ENCODE results near the gene UBN2. TPM values are rescaled to one million over a fixed set of nuclear protein-coding genes. Genes with fewer than 3 reads are reported as not detected.
A peak's percentile ranks its signal among the peaks of the same experiment; 100 is the strongest.
"Not testable (repeated sequence)": the region's sequence is repeated elsewhere in the genome, so short reads cannot be mapped to it uniquely, and the experiment has no call there.

The UBN2 gene
- total RNA-seq, 1 experiment from 2014 or later: 0.86 TPM

GRCh38 chr7:139264220-139264619 is 33.2 kb downstream of the UBN2 start:
- Histone ChIP-seq H3K9me3 (no peaks in the 10 kb centered on the region), H3K4me3 (no peak overlapping the region), H3K36me3 (peaks cover 6% of the 10 kb centered on the region), H3K27me3 (no peaks in the 10 kb centered on the region)
- no peak for DNase-seq

GRCh38 chr7:139265673-139266072 is 34.6 kb downstream of the UBN2 start:
- no peak for DNase-seq
- peaks cover 8% of the 10 kb centered on the region for H3K36me3 ChIP-seq
- H3K4me3 ChIP-seq: no peak overlapping the region
- H3K27me3 ChIP-seq: no peaks in the 10 kb centered on the region
- no peaks in the 10 kb centered on the region for H3K9me3 ChIP-seq

GRCh38 chr7:139271718-139272628 is 40.9 kb downstream of the UBN2 start:
- peaks cover 4% of the 10 kb centered on the region; the same call in 1 of the 2 replicates for H3K36me3 ChIP-seq
- H3K9me3 ChIP-seq: no peaks in the 10 kb centered on the region
- H3K27me3 ChIP-seq: no peaks in the 10 kb centered on the region
- no peak overlapping the region for H3K4me3 ChIP-seq
- DNase-seq: no peak

GRCh38 chr7:139284252-139284896 is 53.3 kb downstream of the UBN2 start:
- Histone ChIP-seq H3K27me3 (no peaks in the 10 kb centered on the region), H3K9me3 (no peaks in the 10 kb centered on the region), H3K4me3 (no peak overlapping the region), H3K36me3 (no peaks in the 10 kb centered on the region)
- DNase-seq: no peak

DNA sequence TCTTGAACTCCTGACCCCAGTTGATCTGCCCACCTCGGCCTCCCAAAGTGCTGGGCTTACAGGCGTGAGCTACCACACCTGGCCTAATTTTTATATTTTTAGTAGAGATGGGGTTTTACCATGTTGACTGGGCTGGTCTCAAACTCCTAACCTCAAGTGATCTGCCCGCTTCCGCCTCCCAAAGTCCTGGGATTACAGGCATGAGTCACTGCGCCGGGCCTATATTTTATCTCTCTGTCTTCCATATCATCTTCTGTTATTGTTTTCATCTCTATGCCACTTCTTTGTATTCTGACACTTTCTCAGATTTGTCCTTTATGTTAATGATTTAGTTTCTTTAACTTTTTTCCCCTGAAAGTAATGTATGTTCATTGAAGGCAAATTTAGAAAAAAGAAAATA is 55.1 kb downstream of the UBN2 start:
- H3K27me3 ChIP-seq: no peaks in the 10 kb centered on the region
- no peaks in the 10 kb centered on the region for H3K36me3 ChIP-seq
- no peaks in the 10 kb centered on the region for H3K9me3 ChIP-seq
- H3K4me3 ChIP-seq: no peak overlapping the region
- no peak for DNase-seq

GRCh38 chr7:139292821-139293220 is 61.8 kb downstream of the UBN2 start:
- no peaks in the 10 kb centered on the region for H3K36me3 ChIP-seq
- no peaks in the 10 kb centered on the region for H3K27me3 ChIP-seq
- H3K4me3 ChIP-seq: no peak overlapping the region
- H3K9me3 ChIP-seq: no peaks in the 10 kb centered on the region
- DNase-seq: no peak

DNA sequence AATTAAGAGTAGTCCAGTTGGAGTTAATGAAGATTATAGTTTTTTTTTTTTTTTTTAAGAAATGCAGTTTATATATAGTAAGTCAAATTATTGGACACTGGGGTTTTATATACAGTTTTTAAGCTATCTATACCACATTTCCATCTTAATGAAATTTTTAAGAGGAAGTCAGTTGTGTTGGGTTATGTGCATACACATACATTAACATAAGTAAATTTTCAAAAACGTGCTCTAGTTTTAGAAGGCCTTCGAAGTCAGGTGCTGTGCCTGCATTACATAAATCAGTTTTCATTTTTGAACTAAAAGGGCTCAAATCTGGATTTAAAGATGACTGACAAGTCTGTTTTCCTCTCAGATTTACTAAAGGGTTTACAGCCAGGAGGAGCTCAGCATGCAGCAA is 62.5 kb downstream of the UBN2 start:
- no peak overlapping the region for H3K4me3 ChIP-seq
- H3K27me3 ChIP-seq: no peaks in the 10 kb centered on the region
- no peak for DNase-seq
- H3K36me3 ChIP-seq: no peaks in the 10 kb centered on the region
- H3K9me3 ChIP-seq: no peaks in the 10 kb centered on the region

GRCh38 chr7:139294241-139294640 is 63.2 kb downstream of the UBN2 start:
- H3K36me3 ChIP-seq: no peaks in the 10 kb centered on the region
- DNase-seq: no peak
- no peaks in the 10 kb centered on the region for H3K9me3 ChIP-seq
- no peak overlapping the region for H3K4me3 ChIP-seq
- no peaks in the 10 kb centered on the region for H3K27me3 ChIP-seq

GRCh38 chr7:139294951-139295575 is 64.0 kb downstream of the UBN2 start:
- Histone ChIP-seq H3K9me3 (no peaks in the 10 kb centered on the region), H3K27me3 (no peaks in the 10 kb centered on the region), H3K4me3 (no peak overlapping the region), H3K36me3 (no peaks in the 10 kb centered on the region)
- no peak for DNase-seq

DNA sequence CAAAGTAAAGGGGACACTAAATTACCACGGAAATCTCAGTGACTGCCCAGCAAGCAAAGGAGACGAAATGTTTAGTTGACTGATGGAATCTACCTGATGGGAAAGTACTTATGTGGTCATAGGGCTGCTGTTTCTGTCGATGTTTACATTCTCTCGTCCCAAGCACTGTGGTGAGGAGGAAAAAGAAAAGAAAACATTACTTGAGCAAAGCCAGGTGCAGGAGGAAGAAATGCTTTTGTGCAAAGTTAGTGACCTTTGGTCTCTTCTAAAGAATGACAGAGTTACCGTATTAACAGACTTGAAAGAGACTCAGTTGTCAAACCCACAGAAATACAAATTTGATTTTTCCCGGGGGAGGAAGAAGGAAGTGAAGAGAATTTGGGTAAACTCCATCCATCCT is 66.8 kb downstream of the UBN2 start:
- Histone ChIP-seq H3K9me3 (no peaks in the 10 kb centered on the region), H3K27me3 (no peaks in the 10 kb centered on the region), H3K4me3 (no peak overlapping the region), H3K36me3 (no peaks in the 10 kb centered on the region)
- no peak for DNase-seq

GRCh38 chr7:139299296-139299695 is 68.3 kb downstream of the UBN2 start:
- Histone ChIP-seq H3K9me3 (no peaks in the 10 kb centered on the region), H3K36me3 (no peaks in the 10 kb centered on the region), H3K4me3 (no peak overlapping the region), H3K27me3 (no peaks in the 10 kb centered on the region)
- no peak for DNase-seq

DNA sequence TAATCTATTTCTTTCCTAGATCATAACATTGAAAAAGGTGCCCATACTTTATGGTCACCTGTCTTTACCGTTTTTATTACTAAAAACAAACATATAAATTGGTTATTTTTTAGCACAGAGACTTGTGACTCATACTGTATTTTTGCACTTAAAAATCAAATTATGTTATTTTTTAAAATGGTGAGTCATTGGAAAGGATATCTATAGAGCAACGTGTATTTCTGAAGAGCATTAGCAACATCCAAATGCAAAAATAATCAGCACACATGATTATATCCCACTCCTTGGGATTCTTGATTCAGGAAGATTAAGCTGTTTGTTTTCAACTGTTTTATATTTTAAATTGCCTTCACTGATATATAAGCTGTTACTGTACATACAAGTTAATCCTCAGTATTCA is 69.4 kb downstream of the UBN2 start:
- DNase-seq: no peak
- no peaks in the 10 kb centered on the region for H3K36me3 ChIP-seq
- H3K4me3 ChIP-seq: no peak overlapping the region
- no peaks in the 10 kb centered on the region for H3K9me3 ChIP-seq
- H3K27me3 ChIP-seq: no peaks in the 10 kb centered on the region

GRCh38 chr7:139304517-139304916 is 73.5 kb downstream of the UBN2 start:
- Histone ChIP-seq H3K27me3 (no peaks in the 10 kb centered on the region), H3K4me3 (no peak overlapping the region), H3K36me3 (no peaks in the 10 kb centered on the region), H3K9me3 (no peaks in the 10 kb centered on the region)
- DNase-seq: no peak

DNA sequence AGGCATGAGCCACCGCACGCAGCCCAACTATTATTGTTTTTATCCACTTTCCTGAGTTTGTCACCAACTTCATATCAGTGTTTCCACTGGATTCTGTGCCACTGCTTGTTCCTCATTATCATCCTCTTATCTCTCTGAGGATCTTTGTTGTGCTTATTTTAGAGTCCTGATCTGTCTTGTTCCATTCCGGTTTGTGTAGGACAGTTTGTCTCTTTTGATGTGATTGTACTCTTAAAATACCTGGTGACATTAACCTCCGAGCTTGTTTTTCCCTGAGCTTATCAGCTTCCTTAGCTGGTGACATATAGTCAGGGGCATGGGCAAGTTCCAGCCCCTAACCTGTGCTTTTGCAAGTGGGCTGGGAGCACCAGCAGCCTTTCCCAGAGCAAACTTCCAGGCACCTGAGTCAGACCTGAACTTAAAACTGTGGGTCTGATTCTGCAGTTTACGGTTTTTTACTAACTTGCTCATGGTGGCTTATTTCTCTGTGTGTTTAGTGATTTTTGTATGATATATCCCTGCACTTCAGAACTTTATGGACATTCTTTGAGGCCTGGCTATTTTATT is 87.0 kb downstream of the UBN2 start:
- H3K36me3 ChIP-seq: no peaks in the 10 kb centered on the region
- no peak for DNase-seq
- H3K4me3 ChIP-seq: no peak overlapping the region
- H3K27me3 ChIP-seq: no peaks in the 10 kb centered on the region
- H3K9me3 ChIP-seq: no peaks in the 10 kb centered on the region

- no peak for DNase-seq
- Histone ChIP-seq H3K9me3 (no peaks in the 10 kb centered on the region), H3K27me3 (no peaks in the 10 kb centered on the region), H3K4me3 (no peak overlapping the region), H3K36me3 (no peaks in the 10 kb centered on the region)
Measured at GRCh38 chr7:139321071-139321745, 90.2 kb downstream of the UBN2 start.

GRCh38 chr7:139324709-139325108 is 93.7 kb downstream of the UBN2 start:
- H3K27me3 ChIP-seq, DNase-seq, H3K9me3 ChIP-seq, H3K36me3 ChIP-seq, H3K4me3 ChIP-seq: not testable (repeated sequence)

GRCh38 chr7:139328375-139328774 is 97.3 kb downstream of the UBN2 start:
- Histone ChIP-seq H3K9me3 (no peaks in the 10 kb centered on the region), H3K4me3 (no peak overlapping the region), H3K27me3 (no peaks in the 10 kb centered on the region), H3K36me3 (no peaks in the 10 kb centered on the region)
- peak; percentile 25 for DNase-seq

Measured in MG63 (cell line).